K562 (cell line): Measurements from ENCODE around the gene DCXR. TPM values are rescaled to one million over a fixed set of nuclear protein-coding genes. Genes with fewer than 3 reads are reported as not detected.

ENCODE experiments used
- ATAC-seq: fragments of 200-7000 bp; cut with Tn5 transposase; 3 replicates; pipeline ENCODE4 v1.9.1; 2020; ENCODE audit warnings: moderate library complexity
- BruUV-seq: library from RNA; stranded (reverse); fragments of 400-500 nt; replicated peaks from 2 replicates; lab custom pipeline; 2021; lab: Mats Ljungman, UMichigan
- CTCF ChIA-PET: fragments of 300-600 bp; formaldehyde crosslinking; extraction: SDS; loops from one replicate; lab custom pipeline; 2021; ENCODE audit warnings: low intra/inter-chr PET ratio; lab: Yijun Ruan, JAX
- POLR2A ChIA-PET: fragments of 300-600, 350-650 bp; sonication (Branson Sonifier 250); formaldehyde crosslinking; extraction: SDS; loops from one replicate; lab custom pipeline; 2021; ENCODE audit warnings: antibody characterized with exemption, inconsistent platforms; lab: Yijun Ruan, JAX
- DNase-seq, 4 experiments: peaks; one replicate each; pipeline versions ENCODE4 v3.0.0 to v3.0.0-alpha.2; 2011 to 2018; ENCODE audit warnings: low spot score in 3 of 4, mixed read lengths in 3 of 4; ENCODE audit errors: extremely low read depth in 1 of 4
- FAIRE-seq: peaks from 2 replicates; lab custom pipeline; 2011; peaks lifted over from hg19 to GRCh38; lab: Jason Lieb, UNC
- H2AFZ ChIP-seq: 2 replicates; pipeline ENCODE4 v1.6.0; 2011; ENCODE audit warnings: low read depth, low read length, control low read depth, inconsistent platforms
- H3K27ac ChIP-seq: fragments of 200-600 bp; 3 replicates; pipeline ENCODE4 v1.8.0; 2011; ENCODE audit warnings: low read depth, mild to moderate bottlenecking, control low read depth, inconsistent platforms, low read length, moderate library complexity, mixed read lengths; ENCODE audit errors: extremely low read depth
- H3K27me3 ChIP-seq, 2 experiments: fragments of 300-600 bp in 1 of 2; 2 replicates in 1 of 2; 3 replicates in 1 of 2; pipeline versions ENCODE4 v1.6.0 to v1.8.0; 2011; ENCODE audit warnings: inconsistent platforms in 2 of 2, low read length in 2 of 2, mild to moderate bottlenecking in 1 of 2, mixed read lengths in 1 of 2, moderate library complexity in 1 of 2; ENCODE audit not compliant: control insufficient read depth in 2 of 2, insufficient read depth in 2 of 2
- H3K36me3 ChIP-seq: fragments of 300-600 bp; 3 replicates; pipeline ENCODE4 v1.8.0; 2011; ENCODE audit warnings: mild to moderate bottlenecking, low read length, inconsistent platforms; ENCODE audit not compliant: control insufficient read depth, insufficient read depth
- H3K4me1 ChIP-seq, 2 experiments: fragments of 200-600 bp in 1 of 2; replicated peaks in 1 of 2; 2 replicates in 1 of 2; 3 replicates in 1 of 2; pipeline versions ENCODE4 v1.5.1 to v1.8.0; 2011; ENCODE audit warnings: inconsistent platforms in 2 of 2, low read length in 2 of 2, mild to moderate bottlenecking in 1 of 2, mixed read lengths in 1 of 2, moderate library complexity in 1 of 2; ENCODE audit not compliant: control insufficient read depth in 2 of 2, insufficient read depth in 2 of 2
- H3K4me2 ChIP-seq: 2 replicates; pipeline ENCODE4 v1.6.1; 2011; ENCODE audit warnings: low read length, control low read depth, inconsistent platforms, mixed read lengths; ENCODE audit not compliant: insufficient read depth
- H3K4me3 ChIP-seq: fragments of 200-600 bp; sonication (generic), shearing (Covaris generic); 2 replicates; pipeline ENCODE4 v1.5.1; 2016; ENCODE audit warnings: control low read depth, inconsistent platforms
- H3K79me2 ChIP-seq: fragments of 200-600 bp; 3 replicates; pipeline ENCODE4 v1.8.0; 2011; ENCODE audit warnings: low read length, inconsistent platforms; ENCODE audit not compliant: control insufficient read depth, insufficient read depth
- H3K9ac ChIP-seq, 2 experiments: 2 replicates each; pipeline versions ENCODE4 v1.6.0 to v1.6.1; 2011; ENCODE audit warnings: low read depth in 2 of 2, low read length in 2 of 2, control low read depth in 1 of 2, inconsistent platforms in 1 of 2, mild to moderate bottlenecking in 1 of 2, mixed read lengths in 1 of 2; ENCODE audit not compliant: insufficient read depth in 1 of 2
- H3K9me1 ChIP-seq: one replicate; pipeline ENCODE4 v1.6.0; 2011; ENCODE audit warnings: inconsistent platforms, mild to moderate bottlenecking, low read length, moderate library complexity; ENCODE audit not compliant: control insufficient read depth, insufficient read depth
- H3K9me3 ChIP-seq: replicated peaks from 2 replicates; pipeline ENCODE4 v1.5.1; 2011; ENCODE audit warnings: low read depth, low read length, inconsistent platforms; ENCODE audit not compliant: control insufficient read depth, insufficient read depth
- H4K20me1 ChIP-seq: replicated peaks from 2 replicates; pipeline ENCODE4 v1.6.1; 2011; ENCODE audit warnings: low read length, inconsistent platforms, mixed read lengths; ENCODE audit not compliant: control insufficient read depth, insufficient read depth
- CXXC5 ChIP-seq: fragments of 250-450 bp; sonication (Bioruptor Pico); IDR thresholded peaks from 2 replicates; pipeline ENCODE4 v1.8.0; 2022; ENCODE audit warnings: inconsistent platforms, mild to moderate bottlenecking, moderate library complexity
- ETS2 ChIP-seq: IDR thresholded peaks from 2 replicates; pipeline ENCODE4 v1.6.1; 2016; ENCODE audit warnings: borderline replicate concordance, missing genetic modification characterization, mild to moderate bottlenecking, moderate library complexity, missing compliant biosample characterization; ENCODE audit not compliant: poor library complexity, severe bottlenecking
- GATA2 ChIP-seq: sonication (generic); formaldehyde crosslinking; IDR thresholded peaks from 2 replicates; pipeline ENCODE4 v1.4.0; 2020; ENCODE audit warnings: mild to moderate bottlenecking, missing genetic modification reagents
- NFIC ChIP-seq: fragments of 450-650 bp; IDR thresholded peaks from 2 replicates; pipeline ENCODE4 v1.6.1; 2017; ENCODE audit warnings: mild to moderate bottlenecking, inconsistent platforms
- NONO ChIP-seq, 2 experiments: fragments of 200-400 bp in 1 of 2; fragments of 450-650 bp in 1 of 2; formaldehyde crosslinking in 1 of 2; IDR thresholded peaks; 2 replicates each; pipeline ENCODE4 v1.6.1; 2017; ENCODE audit warnings: low read depth in 2 of 2, mild to moderate bottlenecking in 2 of 2, moderate library complexity in 2 of 2, low read length in 1 of 2
- RBM15 ChIP-seq: fragments of 200-400 bp; formaldehyde crosslinking; IDR thresholded peaks from 2 replicates; pipeline ENCODE4 v1.6.1; 2018; ENCODE audit warnings: mild to moderate bottlenecking, low read length, moderate library complexity; ENCODE audit not compliant: insufficient read depth
- ZNF766 ChIP-seq: fragments of 200-800 bp; sonication (Bioruptor generic); conservative IDR thresholded peaks from 2 replicates; pipeline ENCODE4 v1.6.1; 2016; ENCODE audit warnings: missing genetic modification characterization, missing compliant biosample characterization
- WGBS: fragments of 100-300 bp; shearing (Covaris generic); methylation state at CpG from one replicate; pipeline ENCODE4 v1.1.6; 2016; ENCODE audit warnings: low coverage, mixed read lengths; ENCODE audit not compliant: insufficient coverage; ENCODE audit errors: missing lambda C conversion rate; 5-methylcytosine and 5-hydroxymethylcytosine counted together
- in situ Hi-C: fragments of 300-500 bp; cut with MboI; formaldehyde crosslinking; loops from 4 replicates; pipeline ENCODE4 v1.15.0; 2018; ENCODE audit warnings: inconsistent platforms, mixed read lengths
- intact Hi-C: fragments of 100-400 bp; cut with micrococcal nuclease; formaldehyde crosslinking; loops from 2 replicates; pipeline ENCODE4 v1.14.2; 2022
- polyA plus RNA-seq, 8 experiments: library from polyadenylated mRNA; depleted of rRNA in 4 of 8; stranded (reverse) in 5 of 8; unstranded in 3 of 8; fragments of >200 nt; fragmentation: Nextera tagmentation in 2 of 8; fragmentation: Illumina TruSeq in 1 of 8; extraction: Ambion mirVana in 2 of 8; extraction: Trizol in 1 of 8; gene quantifications; 2 replicates each; pipeline versions ENCODE4 v1.2.1 to v1.2.3, GENCODE V29; 2011 to 2014; ENCODE audit warnings: inconsistent platforms in 1 of 8, missing spikeins in 1 of 8
- total RNA-seq, 7 experiments: library from RNA; depleted of rRNA in 6 of 7; stranded (reverse); fragments of >200 nt in 6 of 7; fragmentation: Illumina TruSeq in 2 of 7; extraction: Trizol in 2 of 7; gene quantifications; 2 replicates each; pipeline versions ENCODE4 v1.2.1 to v1.2.3, GENCODE V29; 2011 to 2021; ENCODE audit warnings: low replicate concordance in 1 of 7
- TF ChIP-seq, protein P1 (sequence below): fragments of 250-450 bp; sonication (Bioruptor Pico); IDR thresholded peaks from 2 replicates; pipeline ENCODE4 v1.8.0; 2022; ENCODE audit warnings: moderate library complexity, mild to moderate bottlenecking, inconsistent platforms
- TF ChIP-seq, protein P2 (sequence below): IDR thresholded peaks from 2 replicates; pipeline ENCODE4 v1.6.1; 2014; ENCODE audit warnings: antibody characterized with exemption
- TF ChIP-seq, protein P3 (sequence below): fragments of 200-800 bp; sonication (Bioruptor generic); IDR thresholded peaks from 2 replicates; pipeline ENCODE4 v1.6.1; 2016; ENCODE audit warnings: missing genetic modification characterization, missing compliant biosample characterization

The DCXR gene
- total and polyA plus RNA-seq, 9 of the 15 experiments (the other 6 are each of a cell fraction or from before 2014, with no cell fraction given) = 21.3 to 274 (median 156) TPM

DNA sequence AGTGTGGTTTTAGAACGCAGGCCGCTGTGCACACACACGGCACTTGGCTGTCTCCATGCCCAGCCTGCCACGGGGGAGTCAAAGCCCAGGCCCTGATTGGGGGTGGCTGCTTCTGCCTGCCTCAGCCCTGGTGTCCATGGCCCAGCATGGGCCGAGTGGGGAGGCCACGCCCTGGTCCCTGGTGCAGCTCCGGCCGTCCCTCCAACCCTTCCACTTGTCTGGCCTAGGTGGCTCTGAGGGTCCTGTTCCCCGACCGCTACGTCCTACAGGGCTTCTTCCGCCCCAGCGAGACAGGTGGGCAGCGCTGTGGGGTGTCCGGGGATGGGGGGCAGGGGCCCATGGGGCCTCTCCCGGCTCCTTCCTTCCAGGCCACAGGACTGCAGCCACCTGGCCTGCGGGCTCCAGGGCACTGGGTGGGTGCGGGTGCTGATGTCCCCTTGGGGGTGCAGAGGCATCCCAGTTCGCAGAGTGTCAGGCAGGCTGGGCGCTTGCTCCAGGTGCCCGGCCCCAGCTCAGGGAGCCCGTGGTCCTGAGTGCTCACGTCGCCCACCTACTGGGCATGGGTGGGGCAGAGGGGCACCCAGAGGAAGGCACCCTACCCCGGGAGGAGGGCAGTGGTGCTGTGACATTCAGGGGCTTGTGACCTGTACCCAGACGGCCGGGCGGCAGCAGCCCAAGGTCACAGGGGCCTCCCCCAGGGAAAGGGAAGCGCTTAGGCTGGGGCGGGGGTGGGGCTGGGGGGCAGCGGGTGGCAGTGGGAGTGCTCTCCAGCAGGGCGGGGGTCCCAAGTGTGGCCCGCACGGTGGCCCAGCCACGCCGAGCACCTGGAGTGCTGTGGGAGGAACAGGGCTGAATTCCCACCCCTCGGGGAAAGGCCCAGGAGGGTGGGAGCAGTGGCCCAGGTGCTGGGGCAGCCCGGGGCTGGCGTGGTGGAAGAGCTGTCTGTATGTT is 26.6 kb downstream of the DCXR start:
- intact Hi-C loops = no loop called here
- BruUV-seq = no TSS peak
- H3K79me2 ChIP-seq = no peaks in the 10 kb centered on the region
- no peak overlapping the region for H2AFZ ChIP-seq
- FAIRE-seq (no peak), ATAC-seq (no peak), DNase-seq (no peak)
- in situ Hi-C loops = no loop called here
- 86% methylated on average over 27 of the region's 39 CpGs for WGBS
- CTCF ChIA-PET = no interaction called here
- H3K27ac ChIP-seq = no peak overlapping the region
- no peaks in the 10 kb centered on the region for H3K9me3 ChIP-seq
- no peak overlapping the region for H3K4me2 ChIP-seq
- no peak overlapping the region; a peak in 1 of 4 replicates for H3K9ac ChIP-seq
- H3K9me1 ChIP-seq = peaks cover under 1% of the 10 kb centered on the region
- no peak overlapping the region for H3K4me3 ChIP-seq
- no peaks in the 10 kb centered on the region for H3K27me3 ChIP-seq
- 0 out of 2 replicates have a peak, but pooled peaks cover 4% of the 10 kb centered on the region for H4K20me1 ChIP-seq
- no peaks in the 10 kb centered on the region; the same call in 2 of the 3 replicates for H3K36me3 ChIP-seq
- POLR2A ChIA-PET = interaction anchor here (0.6 kb wide), 1 partner anchor 12 kb away, joined by 3 read pairs; the partner anchor contains the start of genes CENPX and LRRC45
- H3K4me1 ChIP-seq = peaks cover 0 to 81% of the 10 kb centered on the region in 2 experiments; a peak in 2 of 5 replicates
- TF ChIP-seq CXXC5 (CRISPR knock-in tag) (no peak), GATA2 (no peak), ETS2 (tag) (no peak), RBM15 (no peak), NONO (IDR thresholded peaks at IDR 0.05; ENCODE audit: low read depth in 2 of 2, low read length in 1 of 2) (no peak), NFIC (no peak), ZNF766 (CRISPR knock-in tag) (no peak)
- TF ChIP-seq, protein P1, sequence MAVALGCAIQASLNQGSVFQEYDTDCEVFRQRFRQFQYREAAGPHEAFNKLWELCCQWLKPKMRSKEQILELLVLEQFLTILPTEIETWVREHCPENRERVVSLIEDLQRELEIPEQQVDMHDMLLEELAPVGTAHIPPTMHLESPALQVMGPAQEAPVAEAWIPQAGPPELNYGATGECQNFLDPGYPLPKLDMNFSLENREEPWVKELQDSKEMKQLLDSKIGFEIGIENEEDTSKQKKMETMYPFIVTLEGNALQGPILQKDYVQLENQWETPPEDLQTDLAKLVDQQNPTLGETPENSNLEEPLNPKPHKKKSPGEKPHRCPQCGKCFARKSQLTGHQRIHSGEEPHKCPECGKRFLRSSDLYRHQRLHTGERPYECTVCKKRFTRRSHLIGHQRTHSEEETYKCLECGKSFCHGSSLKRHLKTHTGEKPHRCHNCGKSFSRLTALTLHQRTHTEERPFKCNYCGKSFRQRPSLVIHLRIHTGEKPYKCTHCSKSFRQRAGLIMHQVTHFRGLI (CRISPR knock-in tag) = no peak
- TF ChIP-seq, protein P2, sequence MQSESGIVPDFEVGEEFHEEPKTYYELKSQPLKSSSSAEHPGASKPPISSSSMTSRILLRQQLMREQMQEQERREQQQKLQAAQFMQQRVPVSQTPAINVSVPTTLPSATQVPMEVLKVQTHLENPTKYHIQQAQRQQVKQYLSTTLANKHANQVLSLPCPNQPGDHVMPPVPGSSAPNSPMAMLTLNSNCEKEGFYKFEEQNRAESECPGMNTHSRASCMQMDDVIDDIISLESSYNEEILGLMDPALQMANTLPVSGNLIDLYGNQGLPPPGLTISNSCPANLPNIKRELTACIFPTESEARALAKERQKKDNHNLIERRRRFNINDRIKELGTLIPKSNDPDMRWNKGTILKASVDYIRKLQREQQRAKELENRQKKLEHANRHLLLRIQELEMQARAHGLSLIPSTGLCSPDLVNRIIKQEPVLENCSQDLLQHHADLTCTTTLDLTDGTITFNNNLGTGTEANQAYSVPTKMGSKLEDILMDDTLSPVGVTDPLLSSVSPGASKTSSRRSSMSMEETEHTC = no peak
- TF ChIP-seq, protein P3, sequence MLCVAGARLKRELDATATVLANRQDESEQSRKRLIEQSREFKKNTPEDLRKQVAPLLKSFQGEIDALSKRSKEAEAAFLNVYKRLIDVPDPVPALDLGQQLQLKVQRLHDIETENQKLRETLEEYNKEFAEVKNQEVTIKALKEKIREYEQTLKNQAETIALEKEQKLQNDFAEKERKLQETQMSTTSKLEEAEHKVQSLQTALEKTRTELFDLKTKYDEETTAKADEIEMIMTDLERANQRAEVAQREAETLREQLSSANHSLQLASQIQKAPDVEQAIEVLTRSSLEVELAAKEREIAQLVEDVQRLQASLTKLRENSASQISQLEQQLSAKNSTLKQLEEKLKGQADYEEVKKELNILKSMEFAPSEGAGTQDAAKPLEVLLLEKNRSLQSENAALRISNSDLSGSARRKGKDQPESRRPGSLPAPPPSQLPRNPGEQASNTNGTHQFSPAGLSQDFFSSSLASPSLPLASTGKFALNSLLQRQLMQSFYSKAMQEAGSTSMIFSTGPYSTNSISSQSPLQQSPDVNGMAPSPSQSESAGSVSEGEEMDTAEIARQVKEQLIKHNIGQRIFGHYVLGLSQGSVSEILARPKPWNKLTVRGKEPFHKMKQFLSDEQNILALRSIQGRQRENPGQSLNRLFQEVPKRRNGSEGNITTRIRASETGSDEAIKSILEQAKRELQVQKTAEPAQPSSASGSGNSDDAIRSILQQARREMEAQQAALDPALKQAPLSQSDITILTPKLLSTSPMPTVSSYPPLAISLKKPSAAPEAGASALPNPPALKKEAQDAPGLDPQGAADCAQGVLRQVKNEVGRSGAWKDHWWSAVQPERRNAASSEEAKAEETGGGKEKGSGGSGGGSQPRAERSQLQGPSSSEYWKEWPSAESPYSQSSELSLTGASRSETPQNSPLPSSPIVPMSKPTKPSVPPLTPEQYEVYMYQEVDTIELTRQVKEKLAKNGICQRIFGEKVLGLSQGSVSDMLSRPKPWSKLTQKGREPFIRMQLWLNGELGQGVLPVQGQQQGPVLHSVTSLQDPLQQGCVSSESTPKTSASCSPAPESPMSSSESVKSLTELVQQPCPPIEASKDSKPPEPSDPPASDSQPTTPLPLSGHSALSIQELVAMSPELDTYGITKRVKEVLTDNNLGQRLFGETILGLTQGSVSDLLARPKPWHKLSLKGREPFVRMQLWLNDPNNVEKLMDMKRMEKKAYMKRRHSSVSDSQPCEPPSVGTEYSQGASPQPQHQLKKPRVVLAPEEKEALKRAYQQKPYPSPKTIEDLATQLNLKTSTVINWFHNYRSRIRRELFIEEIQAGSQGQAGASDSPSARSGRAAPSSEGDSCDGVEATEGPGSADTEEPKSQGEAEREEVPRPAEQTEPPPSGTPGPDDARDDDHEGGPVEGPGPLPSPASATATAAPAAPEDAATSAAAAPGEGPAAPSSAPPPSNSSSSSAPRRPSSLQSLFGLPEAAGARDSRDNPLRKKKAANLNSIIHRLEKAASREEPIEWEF = no peak
